Stomach smooth muscle (tissue), 2 donors: ENCODE measurements around the gene NPY1R.

ENCODE experiments used
- H3K27ac ChIP-seq: one replicate; pipeline ENCODE4 v1.7.0; 2013; ENCODE audit warnings: mild to moderate bottlenecking, low read length, inconsistent platforms
- H3K27me3 ChIP-seq, 2 donors: one replicate each; pipeline ENCODE4 v1.7.0; 2013; ENCODE audit warnings: low read length in 2 of 2; ENCODE audit not compliant: insufficient read depth in 2 of 2, control insufficient read depth in 1 of 2
- H3K36me3 ChIP-seq, 2 donors: one replicate each; pipeline ENCODE4 v1.7.0; 2013; ENCODE audit warnings: low read length in 2 of 2; ENCODE audit not compliant: control insufficient read depth in 2 of 2, insufficient read depth in 2 of 2
- H3K4me1 ChIP-seq: one replicate; pipeline ENCODE4 v1.7.0; 2013; ENCODE audit warnings: low read length; ENCODE audit not compliant: control insufficient read depth, insufficient read depth
- H3K4me3 ChIP-seq, 2 donors: one replicate each; pipeline ENCODE4 v1.7.0; 2013; ENCODE audit warnings: low read length in 2 of 2
- H3K9ac ChIP-seq, 2 donors: one replicate each; pipeline ENCODE4 v1.7.0; 2013; ENCODE audit warnings: low read length in 2 of 2, mild to moderate bottlenecking in 1 of 2
- H3K9me3 ChIP-seq, 2 donors: one replicate each; pipeline ENCODE4 v1.7.0; 2013; ENCODE audit warnings: low read length in 2 of 2; ENCODE audit not compliant: control insufficient read depth in 2 of 2
- donor health status: healthy.
- donor health status: Pancreatic carcinoma.

NPY1R gene

DNA sequence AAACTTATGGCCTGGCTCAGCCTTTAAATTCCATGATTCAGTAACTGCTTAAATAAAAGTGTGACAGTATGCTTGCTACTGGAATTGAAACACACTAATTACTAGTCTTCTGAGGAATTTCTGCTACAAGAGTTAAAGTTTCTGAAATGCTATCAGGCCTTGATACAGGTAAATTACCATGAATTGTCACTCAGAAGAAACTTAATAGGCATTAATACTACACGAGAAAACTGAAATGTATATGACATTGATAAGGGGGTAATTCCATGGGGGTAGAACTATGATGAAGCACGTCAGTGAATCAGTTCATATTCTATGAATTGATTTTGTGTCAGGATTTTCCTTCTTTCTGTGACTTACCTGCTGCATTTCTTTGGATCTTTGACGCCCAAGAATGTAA, 3.0 kb upstream of the NPY1R start:
- peaks cover 11% of the 10 kb centered on the region for H3K4me1 ChIP-seq
- no peak overlapping the region for H3K4me3 ChIP-seq
- no peaks in the 10 kb centered on the region for H3K36me3 ChIP-seq
- no peak overlapping the region for H3K27ac ChIP-seq
- H3K27me3 ChIP-seq: peaks cover 10 to 23% of the 10 kb centered on the region in 2 donors
- no peak overlapping the region for H3K9ac ChIP-seq
- H3K9me3 ChIP-seq: no peaks in the 10 kb centered on the region

DNA sequence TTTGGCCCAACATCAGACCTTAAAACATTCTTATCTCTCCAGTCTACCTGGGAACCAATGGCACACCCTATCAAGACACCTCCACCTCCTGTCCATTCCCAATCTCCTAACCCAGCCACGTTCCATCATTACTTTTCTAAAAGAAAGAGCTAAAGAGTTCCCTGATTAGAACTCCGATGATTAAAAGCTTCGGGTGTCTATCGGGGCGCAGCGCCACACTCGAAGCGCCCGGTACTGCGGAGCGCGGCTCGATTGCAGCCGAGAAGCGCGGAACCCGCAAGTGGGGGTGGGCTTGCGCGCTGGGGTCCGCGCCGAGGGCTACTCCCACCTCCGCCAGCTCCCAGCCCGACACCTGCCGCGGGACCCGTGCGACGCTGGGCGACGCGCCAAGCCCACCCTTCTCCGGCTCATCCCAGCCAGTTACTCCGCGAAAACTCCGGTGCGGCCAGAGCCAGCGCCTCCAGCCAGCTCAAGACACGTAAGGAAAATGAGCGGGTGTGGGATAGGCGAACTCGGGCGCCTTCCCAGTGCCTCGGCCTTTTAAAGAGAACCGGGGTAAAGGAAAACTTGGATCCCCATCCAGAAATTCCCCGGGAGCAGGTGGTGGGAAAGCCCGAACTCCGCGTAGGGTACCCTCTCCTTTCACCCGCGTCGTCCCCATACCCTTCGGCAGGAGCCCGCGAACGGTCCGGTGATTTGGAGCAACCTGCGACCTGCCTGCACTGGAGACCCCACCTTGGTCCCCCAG, 593 bp downstream of the NPY1R start:
- no peaks in the 10 kb centered on the region for H3K9me3 ChIP-seq
- H3K36me3 ChIP-seq: no peaks in the 10 kb centered on the region
- H3K27ac ChIP-seq: no peak overlapping the region
- H3K4me3 ChIP-seq: peak overlapping the region; percentile 86 to 93
- peaks cover 10 to 23% of the 10 kb centered on the region in 2 donors for H3K27me3 ChIP-seq
- H3K4me1 ChIP-seq: peaks cover 11% of the 10 kb centered on the region
- peak overlapping the region in 1 of 2 donors; percentile 29 for H3K9ac ChIP-seq

DNA sequence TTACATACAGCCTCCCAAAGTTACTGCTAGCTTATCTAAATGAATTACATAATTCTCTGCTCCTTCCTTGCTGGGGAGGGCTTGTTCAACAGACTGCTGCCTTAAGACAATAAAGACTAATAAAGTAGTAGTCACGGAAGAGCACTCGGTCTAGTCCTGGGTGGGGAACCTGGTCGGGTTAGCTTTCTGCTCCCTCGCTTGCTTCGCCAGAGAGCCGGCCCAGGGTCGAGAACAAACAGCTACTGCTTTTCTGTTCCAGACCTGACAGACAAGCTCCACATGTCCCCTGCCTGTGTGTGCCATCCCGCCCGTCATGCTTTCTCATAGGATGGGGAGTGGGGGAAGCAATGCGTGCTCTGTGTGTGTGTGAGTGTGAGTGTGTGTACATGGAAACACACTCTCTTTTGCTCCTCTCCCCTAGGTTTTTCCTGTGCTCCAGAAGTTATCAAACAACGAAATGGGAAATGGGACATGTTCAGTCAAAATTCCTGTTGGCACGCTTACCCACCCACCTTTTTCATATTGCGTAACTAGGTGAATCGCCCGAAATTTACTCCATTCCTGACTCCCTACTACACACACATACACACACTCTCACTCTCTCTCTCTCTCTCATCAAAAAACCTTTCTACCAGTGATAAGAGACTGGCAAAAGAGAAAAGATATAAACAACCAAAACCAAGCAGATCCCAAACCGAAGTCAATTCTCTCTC, 1.3 kb downstream of the NPY1R start:
- Histone ChIP-seq H3K27ac (no peak overlapping the region), H3K4me3 (peak overlapping the region; percentile 5 to 86), H3K9me3 (no peaks in the 10 kb centered on the region), H3K36me3 (no peaks in the 10 kb centered on the region), H3K27me3 (peaks cover 10 to 23% of the 10 kb centered on the region in 2 donors), H3K4me1 (peaks cover 11% of the 10 kb centered on the region), H3K9ac (no peak overlapping the region)

- Histone ChIP-seq H3K4me3 (no peak overlapping the region), H3K9ac (no peak overlapping the region), H3K27me3 (no peaks in the 10 kb centered on the region), H3K27ac (no peak overlapping the region), H3K4me1 (no peaks in the 10 kb centered on the region), H3K36me3 (no peaks in the 10 kb centered on the region), H3K9me3 (peaks cover 2 to 12% of the 10 kb centered on the region in 2 donors)
Measured at GRCh38 chr4:163317110-163317509, 15.3 kb downstream of the NPY1R start.

GRCh38 chr4:163309466-163309865, 22.9 kb downstream of the NPY1R start:
- H3K27ac ChIP-seq: no peak overlapping the region
- H3K27me3 ChIP-seq: no peaks in the 10 kb centered on the region
- H3K4me3 ChIP-seq: no peak overlapping the region
- H3K9ac ChIP-seq: no peak overlapping the region
- no peaks in the 10 kb centered on the region for H3K9me3 ChIP-seq
- H3K36me3 ChIP-seq: no peaks in the 10 kb centered on the region
- H3K4me1 ChIP-seq: no peaks in the 10 kb centered on the region

GRCh38 chr4:163303069-163303468, 29.3 kb downstream of the NPY1R start:
- H3K36me3 ChIP-seq: no peaks in the 10 kb centered on the region
- H3K9me3 ChIP-seq: peaks cover 0 to 5% of the 10 kb centered on the region in 2 donors
- H3K27ac ChIP-seq: no peak overlapping the region
- H3K4me1 ChIP-seq: no peaks in the 10 kb centered on the region
- H3K9ac ChIP-seq: no peak overlapping the region
- H3K4me3 ChIP-seq: no peak overlapping the region
- no peaks in the 10 kb centered on the region for H3K27me3 ChIP-seq

DNA sequence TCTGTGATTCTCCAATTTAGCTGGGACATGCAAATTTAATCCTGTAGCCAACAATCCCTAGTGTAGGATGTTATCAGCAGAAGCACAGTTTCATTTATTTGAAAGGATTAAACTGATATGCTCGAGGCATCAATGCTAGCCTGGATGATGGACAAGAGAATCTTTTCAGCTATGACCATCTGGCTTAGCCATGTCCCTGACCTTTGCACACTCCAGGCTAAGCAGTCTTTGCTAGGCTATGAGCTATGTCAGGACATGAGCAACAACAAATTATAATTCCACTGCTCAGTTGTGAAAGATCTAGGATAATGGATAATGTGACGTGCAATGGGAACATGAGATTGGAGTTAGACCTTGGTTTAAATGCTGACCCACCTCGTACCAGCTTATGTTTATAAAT, 32.0 kb downstream of the NPY1R start:
- Histone ChIP-seq H3K9ac (no peak overlapping the region), H3K9me3 (peaks cover 0 to 5% of the 10 kb centered on the region in 2 donors), H3K4me1 (no peaks in the 10 kb centered on the region), H3K27ac (no peak overlapping the region), H3K4me3 (no peak overlapping the region), H3K27me3 (no peaks in the 10 kb centered on the region), H3K36me3 (no peaks in the 10 kb centered on the region)

DNA sequence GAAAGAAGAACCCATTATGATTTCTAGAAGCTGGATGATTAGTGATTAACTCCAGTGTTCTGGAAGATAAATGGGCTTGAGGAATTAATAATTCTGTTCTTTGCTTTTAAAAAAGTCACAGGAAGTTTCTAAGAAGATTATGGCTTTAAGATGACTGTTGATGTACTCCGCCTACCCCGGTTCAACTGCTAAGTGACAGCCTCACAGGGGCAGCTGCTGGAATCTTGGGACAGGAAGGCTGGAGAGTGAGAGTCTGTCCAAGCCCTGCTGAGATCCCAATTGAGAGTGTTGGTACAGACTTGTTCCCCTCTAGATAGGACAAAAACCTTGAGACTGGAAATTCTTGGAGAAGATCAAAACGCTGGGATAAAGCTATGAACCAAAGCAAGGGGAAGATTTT, 37.3 kb downstream of the NPY1R start:
- Histone ChIP-seq H3K9me3 (peaks cover 0 to 5% of the 10 kb centered on the region in 2 donors), H3K9ac (no peak overlapping the region), H3K4me1 (no peaks in the 10 kb centered on the region), H3K36me3 (no peaks in the 10 kb centered on the region), H3K27me3 (no peaks in the 10 kb centered on the region), H3K27ac (no peak overlapping the region), H3K4me3 (no peak overlapping the region)

- Histone ChIP-seq H3K27me3 (no peaks in the 10 kb centered on the region), H3K4me1 (no peaks in the 10 kb centered on the region), H3K27ac (no peak overlapping the region), H3K36me3 (no peaks in the 10 kb centered on the region), H3K9me3 (no peaks in the 10 kb centered on the region), H3K9ac (no peak overlapping the region), H3K4me3 (no peak overlapping the region)
Measured at GRCh38 chr4:163284304-163284703, 48.1 kb downstream of the NPY1R start.

- Histone ChIP-seq H3K9ac (no peak overlapping the region), H3K36me3 (no peaks in the 10 kb centered on the region), H3K27ac (no peak overlapping the region), H3K9me3 (no peaks in the 10 kb centered on the region), H3K4me1 (no peaks in the 10 kb centered on the region), H3K27me3 (no peaks in the 10 kb centered on the region), H3K4me3 (no peak overlapping the region)
Measured at GRCh38 chr4:163280703-163281519, 51.5 kb downstream of the NPY1R start.
